Activated CD8-positive, alpha-beta memory T cell treated with anti-CD3 and anti-CD28 coated beads, Interleukin-2, amount 50 U/mL, for 24 hours (primary cell): Measurements from ENCODE around the gene PFKP.

Experiments
- DNase-seq: peaks from one replicate; pipeline ENCODE4 v3.0.0-alpha.2; 2020; ENCODE audit errors: extremely low read depth

Gene PFKP

DNA sequence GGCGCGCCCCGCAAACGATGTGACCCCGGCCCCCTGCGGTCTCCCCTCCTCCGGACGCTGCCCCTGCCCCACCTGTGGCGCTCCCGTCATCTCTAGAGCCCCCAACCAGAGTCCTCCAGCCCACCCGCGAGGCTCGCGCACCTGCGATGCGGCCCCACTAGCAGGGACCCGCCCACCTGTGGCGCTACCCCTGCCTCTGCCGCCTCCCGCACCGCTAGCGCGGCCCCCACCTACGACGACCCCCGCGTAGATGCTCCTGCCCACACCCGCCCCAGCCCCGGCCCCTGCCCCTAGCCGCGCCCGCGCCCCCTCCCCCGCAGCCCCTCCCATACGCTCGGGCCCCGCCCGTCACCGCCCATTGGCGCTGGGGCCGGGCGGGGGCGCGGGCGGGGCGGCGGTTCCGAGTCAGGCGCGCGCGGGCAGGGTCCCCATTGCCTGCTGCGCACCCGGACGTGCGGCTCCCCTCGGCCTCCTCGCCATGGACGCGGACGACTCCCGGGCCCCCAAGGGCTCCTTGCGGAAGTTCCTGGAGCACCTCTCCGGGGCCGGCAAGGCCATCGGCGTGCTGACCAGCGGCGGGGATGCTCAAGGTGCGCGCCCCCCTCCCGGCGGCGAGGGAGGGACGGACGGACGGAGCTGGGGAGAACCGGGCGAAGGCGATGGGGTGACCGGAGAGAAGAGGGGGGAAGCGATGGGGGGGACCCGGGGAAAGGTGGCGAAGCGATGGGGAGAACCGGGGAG lies at the start of gene PFKP:
Gene PFKP (plus strand): TSS at position 431 of the 741 bp plus-strand sequence. CDS start 48 bp downstream, at position 479.
- no peak for DNase-seq

DNA sequence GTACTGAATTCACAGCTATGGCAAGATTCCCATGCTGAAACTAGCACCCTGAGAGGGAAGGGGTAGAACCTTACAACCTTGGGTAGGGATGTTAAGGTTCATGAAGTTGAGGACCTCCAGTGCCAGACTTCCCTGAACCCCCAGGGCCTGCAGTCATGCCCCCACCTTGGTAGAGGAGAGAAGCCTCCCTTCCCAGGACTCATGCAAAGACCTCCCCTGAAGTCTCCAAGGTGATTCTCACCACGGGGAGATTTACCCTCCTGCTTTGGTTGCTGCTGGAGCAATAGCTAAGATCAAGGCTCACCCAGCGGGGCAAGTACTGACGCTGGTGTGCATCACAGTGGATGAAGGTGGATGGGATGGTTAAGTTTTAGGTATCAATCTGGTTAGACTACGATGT lies 49.1 kb upstream of the PFKP start:
- DNase-seq = no peak

DNA sequence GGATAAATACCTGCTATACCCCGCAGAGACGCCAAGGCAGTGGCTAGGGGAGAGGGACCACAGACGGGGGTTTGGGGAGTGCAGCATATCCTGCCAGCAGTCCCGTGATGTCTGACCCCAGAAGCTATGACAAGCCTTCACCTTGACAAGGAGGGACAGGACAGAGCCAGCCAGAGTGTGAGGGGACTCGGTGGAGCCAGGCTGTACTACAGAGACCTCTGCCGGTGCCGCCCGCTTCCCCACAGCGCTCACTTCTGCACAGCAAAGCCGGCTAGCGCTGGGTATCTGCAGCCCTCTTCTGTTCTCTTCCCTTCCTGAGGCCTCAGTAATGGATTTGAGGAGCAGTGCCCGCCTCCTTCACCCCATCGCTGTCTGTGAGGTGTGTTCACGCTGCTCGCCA lies 47.0 kb upstream of the PFKP start:
- no peak for DNase-seq

DNA sequence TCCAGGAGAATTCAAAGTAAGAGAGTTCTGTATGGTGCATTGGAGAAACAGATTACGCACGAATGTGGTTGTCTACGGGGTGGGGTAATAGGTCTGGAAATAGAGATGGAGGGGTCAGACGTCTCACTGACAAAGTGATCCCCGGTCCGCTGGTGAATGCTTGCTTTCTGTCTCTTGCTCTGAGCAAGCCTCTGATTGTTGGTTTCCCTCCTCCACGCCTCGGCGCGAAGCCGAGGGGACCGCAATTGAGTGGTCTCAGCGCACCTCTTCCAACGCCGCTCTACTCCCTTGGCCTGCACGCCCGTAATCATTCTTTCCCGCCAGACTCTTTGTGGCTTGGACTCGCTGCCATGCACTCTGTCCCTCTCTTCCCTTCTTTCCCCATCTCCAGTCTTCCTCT lies 46.5 kb upstream of the PFKP start:
- no peak for DNase-seq

DNA sequence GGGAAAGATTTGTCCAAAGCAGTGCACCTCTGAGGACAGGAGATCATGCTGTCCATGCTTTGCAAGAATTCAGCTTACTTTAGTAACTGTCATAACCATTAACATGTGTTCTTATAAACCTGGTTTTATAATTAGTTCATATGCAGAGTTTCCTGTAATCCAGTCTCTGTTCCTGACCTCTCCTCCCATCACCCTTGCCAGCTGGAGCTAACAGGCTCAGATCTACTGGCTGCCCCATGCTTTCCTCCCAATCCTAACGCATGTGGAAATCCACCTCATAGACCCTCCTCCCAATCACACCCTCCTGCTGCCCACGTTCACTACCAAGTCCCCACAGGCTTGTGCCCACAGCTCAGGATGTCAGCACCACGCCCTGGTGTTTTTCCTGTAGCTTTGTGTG lies 45.3 kb upstream of the PFKP start:
- DNase-seq = no peak

DNA sequence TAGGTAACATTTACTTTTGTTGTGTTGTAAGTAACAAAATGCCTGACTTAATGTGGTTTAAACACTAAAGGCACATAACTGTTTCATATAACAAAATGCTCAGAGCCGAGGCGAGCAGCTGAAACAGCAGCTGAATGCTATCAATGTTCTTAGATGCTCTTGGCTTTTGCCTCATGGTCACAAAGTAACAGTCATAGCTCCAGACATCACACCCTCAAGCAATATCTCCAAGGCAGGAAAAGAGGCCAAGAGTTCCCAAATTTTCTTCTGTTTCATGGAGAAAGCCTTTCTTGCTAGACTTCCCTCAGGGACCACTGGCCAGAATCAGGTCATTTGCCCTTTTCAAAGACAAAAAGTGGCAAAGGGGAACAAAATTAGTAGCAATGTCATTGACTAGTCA lies 43.5 kb upstream of the PFKP start:
- no peak for DNase-seq

DNA sequence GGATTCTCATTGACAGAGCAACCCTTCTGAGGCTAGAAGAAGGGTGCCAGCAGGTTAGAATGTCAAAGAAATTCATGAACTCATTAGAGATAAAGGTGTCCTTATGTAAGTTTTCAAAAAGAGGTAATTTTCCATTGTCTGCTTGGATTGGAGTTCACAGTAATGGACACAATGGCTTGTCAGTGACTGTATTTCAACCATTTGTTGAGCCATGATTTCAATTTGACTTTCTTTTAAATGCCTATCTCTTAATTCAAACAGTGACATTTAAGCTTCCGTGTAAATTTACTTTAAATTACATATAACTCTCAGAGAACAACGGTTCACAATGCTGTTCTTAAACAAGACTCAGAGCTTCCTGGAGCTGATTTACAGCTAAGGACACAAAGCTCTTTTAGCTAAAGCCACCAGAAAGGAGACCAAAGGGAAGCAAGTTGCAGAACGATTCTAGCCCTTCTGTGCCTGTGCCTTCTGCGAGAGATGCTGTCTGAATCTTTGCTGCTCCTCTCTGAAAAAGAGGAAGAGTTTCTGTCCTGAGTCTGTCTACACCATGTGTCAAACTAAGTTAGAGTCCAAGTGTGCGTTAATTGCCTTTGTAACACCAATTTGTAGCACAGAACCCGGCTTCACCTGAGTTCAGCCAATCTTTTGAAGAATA lies 42.2 kb upstream of the PFKP start:
- no peak for DNase-seq

DNA sequence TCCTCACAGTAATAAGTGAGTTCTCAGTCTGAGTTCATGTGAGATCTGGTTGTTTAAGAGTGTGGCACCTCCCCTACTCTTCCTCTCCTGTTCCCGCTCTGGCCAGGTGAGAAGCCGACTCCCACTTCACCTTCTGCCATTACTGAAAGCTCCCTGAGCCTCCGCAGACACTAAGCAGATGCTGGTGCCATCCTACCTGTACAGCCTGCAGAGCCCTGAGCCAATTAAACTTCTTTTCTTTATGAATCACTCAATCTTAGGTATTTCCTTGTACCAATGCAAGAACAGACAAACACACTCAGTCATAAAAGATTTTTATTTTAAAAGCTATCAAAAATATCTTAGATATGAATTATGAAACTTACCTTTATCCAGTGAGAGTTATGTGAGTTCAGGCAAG lies 39.5 kb upstream of the PFKP start:
- no peak for DNase-seq

DNA sequence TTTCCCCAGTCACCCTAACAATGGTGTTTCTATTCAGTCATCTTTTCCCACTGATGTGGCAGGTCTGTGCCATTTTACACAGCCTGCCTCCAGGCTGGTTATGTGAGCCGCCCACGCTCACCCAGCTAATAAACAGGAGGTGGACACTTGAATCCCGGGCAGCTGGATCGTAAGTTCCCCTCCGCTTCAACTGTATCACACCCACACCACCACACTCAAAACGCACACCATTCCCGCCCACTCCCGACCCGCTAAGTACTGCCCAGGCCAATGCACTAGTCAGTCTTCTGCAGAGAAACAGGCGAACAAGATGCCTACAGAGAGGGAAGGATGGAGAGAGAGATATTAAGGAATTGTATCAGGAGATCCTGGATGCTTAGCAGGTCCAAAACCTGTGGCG lies 38.9 kb upstream of the PFKP start:
- no peak for DNase-seq

DNA sequence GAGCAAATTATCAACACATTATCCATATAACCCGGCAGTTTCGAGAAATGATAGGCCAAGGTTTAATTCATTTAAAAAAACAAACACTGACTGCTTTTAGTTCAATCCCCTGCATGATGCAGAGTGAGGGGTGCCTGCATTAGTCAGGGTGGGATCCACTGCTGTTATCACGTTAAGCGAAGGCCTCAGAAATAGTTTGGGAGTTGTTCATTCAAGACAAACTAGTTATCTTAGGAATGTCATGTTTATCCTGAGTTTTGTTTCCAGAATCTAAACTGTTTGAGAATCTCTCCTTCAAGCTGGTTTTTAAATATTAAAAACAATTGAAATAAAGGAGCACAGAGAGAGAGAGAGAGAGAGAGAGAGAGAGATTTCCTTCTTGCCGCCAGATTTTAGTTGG lies 36.6 kb upstream of the PFKP start:
- no peak for DNase-seq

DNA sequence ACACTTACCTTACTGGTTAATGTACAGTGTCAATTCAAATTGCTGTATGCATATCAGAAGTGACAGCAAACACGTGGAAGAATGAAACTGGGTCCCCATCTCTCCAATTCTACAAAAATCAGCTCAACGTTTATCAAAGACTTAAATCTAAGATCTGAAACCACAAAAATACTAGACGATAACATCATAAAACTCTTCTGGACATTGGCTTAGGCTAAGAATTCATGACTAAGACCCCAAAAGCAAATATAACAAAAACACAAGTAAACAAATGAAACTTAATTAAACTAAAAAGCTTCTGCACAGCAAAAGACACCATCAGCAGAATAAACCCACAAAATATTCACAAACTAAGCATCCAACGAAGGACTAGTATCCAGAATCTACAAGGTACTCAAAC lies 35.9 kb upstream of the PFKP start:
- no peak for DNase-seq

DNA sequence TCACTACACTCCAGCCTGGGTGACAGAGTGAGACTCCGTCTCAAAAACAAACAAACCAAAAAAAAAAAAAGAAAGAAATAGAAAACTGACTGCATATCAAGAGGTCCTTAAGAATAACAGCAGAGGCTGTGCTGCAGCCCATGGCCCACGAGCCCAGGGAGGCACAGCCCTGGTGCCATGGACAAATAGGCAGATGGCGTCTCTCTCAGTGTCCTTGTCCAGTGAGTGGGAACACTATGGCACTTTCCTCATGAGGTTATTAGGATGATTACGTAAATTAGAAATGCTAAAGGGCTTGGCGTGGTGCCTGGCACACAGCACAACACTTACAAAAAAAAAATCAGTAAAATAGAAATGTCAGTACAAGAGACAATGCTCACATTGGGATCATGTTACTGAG lies 33.4 kb upstream of the PFKP start:
- no peak for DNase-seq

DNA sequence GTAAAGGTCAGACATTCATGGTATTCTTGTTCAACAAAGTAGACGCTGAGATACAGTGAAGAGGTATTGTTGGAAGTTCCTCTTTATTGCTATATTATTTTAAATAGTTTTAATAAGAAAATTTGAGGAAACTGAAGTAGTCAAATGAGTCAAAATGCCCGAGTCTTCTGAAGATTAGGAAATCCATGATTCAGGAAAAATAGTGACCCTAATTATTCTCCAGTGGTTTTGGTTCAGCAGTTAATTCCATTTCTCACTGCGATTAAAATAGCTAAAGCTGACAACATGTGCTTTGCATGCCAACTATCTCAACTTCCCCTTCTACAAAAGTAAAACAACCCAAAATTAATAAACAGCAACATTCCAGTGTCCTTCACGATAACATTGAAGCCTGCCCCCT lies 32.7 kb upstream of the PFKP start:
- DNase-seq = no peak

DNA sequence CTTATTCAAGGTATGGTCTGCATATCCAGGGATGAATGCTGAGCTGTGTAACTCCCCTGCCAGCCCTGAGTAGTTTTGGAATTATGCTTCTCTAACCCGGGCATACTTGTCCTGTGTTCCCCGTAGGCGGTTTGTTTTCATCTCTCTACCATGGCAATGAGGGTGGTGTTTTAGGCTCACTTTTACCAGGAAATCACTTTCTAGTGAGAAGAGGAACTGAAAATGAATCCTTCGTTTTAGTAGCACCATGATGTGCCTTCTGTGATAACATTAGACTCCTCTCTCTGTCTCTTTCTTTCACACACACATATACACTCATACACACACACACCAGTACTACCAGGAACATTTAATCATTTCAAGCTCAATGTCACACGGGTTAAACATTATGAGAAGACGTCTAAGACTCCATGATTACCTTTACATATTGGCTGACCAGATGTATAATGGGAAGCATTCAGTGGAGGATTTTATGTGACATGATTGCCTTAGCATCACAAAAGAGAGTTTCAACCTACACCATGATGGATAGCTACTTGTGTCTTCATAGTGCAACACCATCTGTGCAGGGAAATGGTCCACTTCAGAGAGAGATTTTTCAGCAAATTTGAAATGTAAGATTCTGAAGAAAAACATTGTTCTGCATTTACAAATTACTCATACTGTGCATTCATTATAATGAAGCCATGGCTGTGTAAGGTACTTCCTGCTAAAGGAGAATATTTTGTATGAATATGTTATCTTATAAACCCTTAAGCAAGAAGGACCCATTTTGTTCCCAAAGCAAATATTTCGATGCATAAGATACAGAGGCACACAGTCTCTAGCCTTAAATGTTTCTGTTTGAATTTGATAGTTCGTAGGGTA lies 31.0 kb upstream of the PFKP start:
- DNase-seq = no peak

DNA sequence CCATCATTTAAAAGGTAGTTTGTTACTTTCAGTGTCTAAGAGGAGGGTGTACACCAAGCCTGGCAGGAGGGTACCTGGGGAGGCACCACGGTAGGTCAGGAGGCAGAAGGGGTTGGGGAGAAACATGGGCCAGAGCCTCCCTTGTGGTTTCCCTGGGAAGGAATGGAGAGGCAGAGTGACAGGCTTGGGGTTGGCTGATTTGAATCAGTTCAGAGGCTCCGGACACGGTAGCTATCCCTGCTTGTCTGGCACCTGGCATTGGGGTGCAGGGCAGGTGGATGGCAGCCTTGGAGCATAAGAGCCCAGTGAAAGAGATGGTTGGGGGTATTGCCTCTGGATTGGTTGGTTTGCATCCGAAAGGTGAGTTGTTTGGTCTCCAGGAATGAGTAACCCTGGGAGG lies 30.2 kb upstream of the PFKP start:
- no peak for DNase-seq

DNA sequence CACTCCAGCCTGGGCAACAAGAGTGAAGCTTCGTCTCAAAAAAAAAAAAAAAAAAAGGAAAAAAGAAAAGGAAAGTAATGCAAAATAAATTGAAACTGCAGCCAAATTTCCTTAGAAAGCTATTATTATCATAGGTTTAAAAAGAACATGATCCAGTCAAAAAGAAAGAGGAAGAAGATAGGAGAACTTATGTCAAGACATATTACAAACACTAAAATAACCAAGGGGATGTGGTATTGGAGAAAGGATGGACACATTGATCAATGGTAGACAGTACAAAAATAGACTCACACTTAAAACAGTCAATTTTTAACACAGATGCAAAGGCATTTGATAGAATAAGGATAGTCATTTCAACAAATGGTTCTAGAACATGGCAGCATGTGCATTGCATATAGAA lies 27.3 kb upstream of the PFKP start:
- DNase-seq = no peak

DNA sequence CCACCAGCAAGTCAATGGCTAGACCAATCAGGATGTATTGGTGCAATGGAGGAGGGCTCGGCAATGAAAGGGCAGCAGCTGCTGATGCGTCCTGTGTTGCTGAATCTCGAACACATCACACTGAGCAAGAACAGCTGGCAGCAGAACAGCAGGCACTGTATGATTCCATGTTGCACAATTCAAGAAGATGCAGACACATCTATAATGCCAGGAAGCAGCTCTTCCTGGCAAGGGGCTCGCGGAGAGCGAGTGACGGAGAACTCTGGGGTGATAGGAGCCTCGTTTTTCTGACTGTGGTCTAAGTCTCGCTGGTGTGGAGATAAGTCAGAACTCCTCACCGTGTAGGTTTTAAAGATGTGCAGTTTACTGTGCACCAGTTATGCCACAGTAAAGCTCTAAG lies 24.8 kb upstream of the PFKP start:
- no peak for DNase-seq

DNA sequence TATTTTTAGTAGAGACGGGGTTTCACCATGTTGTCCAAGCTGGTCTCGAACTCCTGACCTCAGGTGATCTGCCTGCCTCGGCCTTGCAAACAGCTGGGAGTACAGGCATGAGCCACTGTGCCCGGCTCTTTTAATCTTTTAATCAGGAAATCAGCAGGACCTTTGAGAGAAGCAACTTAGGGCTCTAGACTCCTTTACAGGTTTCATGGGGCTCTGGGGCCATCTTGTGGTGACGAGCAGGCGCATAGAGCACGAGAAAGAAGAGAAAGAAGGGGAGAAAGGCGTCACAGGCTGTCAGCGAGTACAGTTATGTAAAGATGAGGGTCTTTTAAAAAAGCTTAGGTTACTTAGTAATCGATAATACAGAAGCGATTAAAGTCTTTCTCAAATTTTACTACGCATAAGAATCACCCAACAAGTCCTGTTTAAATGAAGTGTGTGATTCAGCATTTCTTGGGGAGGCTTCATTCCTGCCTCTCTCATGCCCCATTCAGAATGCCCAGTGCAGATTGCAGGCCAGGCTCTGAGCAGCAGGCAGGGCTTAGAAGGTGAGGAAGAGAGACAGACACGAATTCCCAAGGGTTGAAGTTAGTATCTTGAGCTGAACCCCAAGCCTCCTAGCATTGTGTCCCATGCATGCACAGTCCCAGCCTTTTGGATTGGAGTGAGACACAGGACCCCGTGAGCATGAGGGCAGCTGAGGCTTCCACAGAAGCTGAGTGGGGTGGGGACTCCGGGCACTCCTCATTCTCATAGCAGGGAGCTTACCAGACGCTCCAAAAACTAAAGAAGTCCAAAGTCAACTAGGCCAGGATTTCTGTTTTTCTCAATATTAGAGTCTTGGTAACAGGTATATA lies 23.6 kb upstream of the PFKP start:
- no peak for DNase-seq

DNA sequence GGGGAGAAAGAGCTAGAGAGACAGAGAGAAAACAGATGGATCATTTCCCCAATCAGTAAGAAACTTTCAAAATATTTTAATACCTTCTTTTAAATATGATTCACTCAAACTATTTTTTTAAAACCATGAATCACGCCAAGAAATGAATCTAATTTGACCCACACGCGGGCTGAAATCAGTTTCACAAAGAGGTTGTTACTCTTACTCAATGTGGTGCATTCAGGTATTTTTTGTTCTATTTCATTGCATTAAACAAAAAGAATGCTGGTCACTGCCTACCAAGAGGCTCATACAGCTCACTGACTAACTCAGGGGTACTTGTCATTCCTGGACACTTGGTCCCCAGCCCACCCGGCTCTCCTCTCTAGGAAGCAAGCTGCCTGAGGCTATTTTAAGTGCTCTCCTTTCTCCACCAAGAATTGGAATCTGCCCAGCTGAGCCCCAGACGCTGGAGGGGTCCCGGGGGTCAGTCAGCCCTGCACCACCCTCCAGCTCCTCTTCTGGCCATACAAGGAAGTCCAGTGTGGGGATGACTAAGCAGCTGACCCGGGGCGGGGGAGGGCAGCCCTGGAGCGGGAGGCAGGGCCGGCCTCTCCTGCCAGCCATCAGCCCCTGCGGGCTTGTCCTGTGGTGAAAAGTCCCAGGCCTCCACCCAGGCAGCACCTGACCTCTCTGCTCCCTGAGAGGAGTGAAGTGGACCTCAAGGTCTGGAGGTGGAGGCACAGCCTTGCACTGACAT lies 21.7 kb upstream of the PFKP start:
- no peak for DNase-seq

DNA sequence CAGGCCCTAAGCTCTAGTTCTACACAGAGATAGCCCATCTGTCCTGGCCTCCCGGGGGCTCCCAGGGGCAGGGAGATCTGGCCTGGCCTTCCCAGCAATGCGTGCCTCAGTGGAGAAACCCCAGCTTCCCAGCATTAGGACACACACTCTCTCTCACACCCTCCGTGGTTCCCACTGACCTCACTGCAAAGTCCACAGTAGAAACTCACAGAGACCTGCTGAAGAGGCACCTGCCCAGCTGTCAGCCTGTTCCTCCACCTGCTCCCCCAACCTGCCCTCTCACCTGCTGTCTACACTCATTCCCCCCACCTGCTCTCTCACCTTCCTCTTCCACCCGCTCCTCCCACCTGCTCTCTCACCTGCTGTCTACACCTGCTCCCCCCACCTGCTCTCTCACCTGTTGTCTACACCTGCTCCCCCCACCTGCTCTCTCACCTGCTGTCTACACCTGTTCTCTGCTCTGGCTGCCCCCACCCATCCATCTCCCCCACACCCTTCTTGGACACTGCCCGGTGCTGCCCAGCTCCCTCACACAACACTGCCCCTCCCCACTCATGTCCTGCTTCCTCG lies 21.1 kb upstream of the PFKP start:
- no peak for DNase-seq
